Activated CD4-positive, alpha-beta T cell treated with anti-CD3 and anti-CD28 coated beads, Interleukin-2, amount 10 ng/mL, durations not matched to agents 7 days and 5 days (primary cell): Measurements from ENCODE around the gene URB2. TPM values are rescaled to one million over a fixed set of nuclear protein-coding genes. Genes with fewer than 3 reads are reported as not detected.
"Not testable (repeated sequence)": the region's sequence is repeated elsewhere in the genome, so short reads cannot be mapped to it uniquely, and the experiment has no call there.

Experiments
- CTCF ChIA-PET: fragments of 350-600 bp; sonication (Branson Sonifier 250); formaldehyde crosslinking; loops from one replicate; lab custom pipeline; 2021; ENCODE audit warnings: antibody characterized with exemption; lab: Charles Lee
- POLR2A ChIA-PET: fragments of 350-600 bp; sonication (Branson Sonifier 250); formaldehyde crosslinking; loops from one replicate; lab custom pipeline; 2021; ENCODE audit warnings: antibody characterized with exemption; lab: Charles Lee
- DNase-seq: peaks from one replicate; pipeline ENCODE4 v3.0.0-alpha.2; 2020
- H3K27ac Mint-ChIP-seq: one replicate; pipeline ENCODE4 v1.8.0; 2021; ENCODE audit warnings: mild to moderate bottlenecking, moderate library complexity, mixed read lengths
- H3K27me3 Mint-ChIP-seq: one replicate; pipeline ENCODE4 v1.8.0; 2021; ENCODE audit warnings: mixed read lengths
- H3K36me3 Mint-ChIP-seq: one replicate; pipeline ENCODE4 v1.8.0; 2021; ENCODE audit warnings: low read depth, mixed read lengths
- H3K4me1 Mint-ChIP-seq: one replicate; pipeline ENCODE4 v1.8.0; 2021; ENCODE audit warnings: mixed read lengths
- H3K4me3 Mint-ChIP-seq: one replicate; pipeline ENCODE4 v1.8.0; 2021; ENCODE audit warnings: mild to moderate bottlenecking, moderate library complexity, mixed read lengths
- H3K9me3 Mint-ChIP-seq: one replicate; pipeline ENCODE4 v1.8.0; 2021; ENCODE audit warnings: mixed read lengths
- total RNA-seq, 2 experiments: library from RNA; stranded (reverse); gene quantifications; one replicate each; pipeline ENCODE4 v1.2.3, GENCODE V29; 2021

The URB2 gene
- total RNA-seq, 2 experiments from 2014 or later: 15.1 to 15.6 TPM

- H3K4me3 Mint-ChIP-seq: no peak overlapping the region
- CTCF ChIA-PET: interaction anchor here (0.7 kb wide), 1 partner anchor 26 kb away, joined by 3 read pairs; no protein-coding TSS in a partner anchor
- H3K4me1 Mint-ChIP-seq: peaks cover 25% of the 10 kb centered on the region
- no peaks in the 10 kb centered on the region for H3K36me3 Mint-ChIP-seq
- peaks cover 3% of the 10 kb centered on the region for H3K9me3 Mint-ChIP-seq
- POLR2A ChIA-PET: no interaction called here
- DNase-seq: no peak
- no peaks in the 10 kb centered on the region for H3K27me3 Mint-ChIP-seq
- H3K27ac Mint-ChIP-seq: no peak overlapping the region
These were observed 65.3 kb downstream of the URB2 start for GRCh38 chr1:229691362-229691761.

- ChIA-PET POLR2A (no interaction called here), CTCF (no interaction called here)
- Mint-ChIP-seq H3K36me3 (no peaks in the 10 kb centered on the region), H3K27ac (no peak overlapping the region), H3K9me3 (no peaks in the 10 kb centered on the region), H3K4me3 (no peak overlapping the region), H3K4me1 (peaks cover 25% of the 10 kb centered on the region), H3K27me3 (no peaks in the 10 kb centered on the region)
- DNase-seq: no peak
These were observed 67.3 kb downstream of the URB2 start for GRCh38 chr1:229693129-229693900.

- H3K9me3 Mint-ChIP-seq: no peaks in the 10 kb centered on the region
- ChIA-PET POLR2A (no interaction called here), CTCF (no interaction called here)
- H3K4me3 Mint-ChIP-seq: no peak overlapping the region
- peaks cover 25% of the 10 kb centered on the region for H3K4me1 Mint-ChIP-seq
- H3K27me3 Mint-ChIP-seq: no peaks in the 10 kb centered on the region
- H3K36me3 Mint-ChIP-seq: no peaks in the 10 kb centered on the region
- DNase-seq: no peak
- H3K27ac Mint-ChIP-seq: no peak overlapping the region
These were observed 68.1 kb downstream of the URB2 start for GRCh38 chr1:229694053-229694693.

- Mint-ChIP-seq H3K4me1 (peaks cover 19% of the 10 kb centered on the region), H3K27me3 (no peaks in the 10 kb centered on the region), H3K9me3 (no peaks in the 10 kb centered on the region), H3K4me3 (no peak overlapping the region), H3K36me3 (no peaks in the 10 kb centered on the region), H3K27ac (no peak overlapping the region)
- no peak for DNase-seq
- POLR2A ChIA-PET: no interaction called here
- CTCF ChIA-PET: no interaction called here
These were observed 70.3 kb downstream of the URB2 start for GRCh38 chr1:229696385-229696784.

- CTCF ChIA-PET: no interaction called here
- no peak overlapping the region for H3K27ac Mint-ChIP-seq
- POLR2A ChIA-PET: no interaction called here
- no peaks in the 10 kb centered on the region for H3K9me3 Mint-ChIP-seq
- H3K36me3 Mint-ChIP-seq: no peaks in the 10 kb centered on the region
- H3K4me3 Mint-ChIP-seq: no peak overlapping the region
- H3K27me3 Mint-ChIP-seq: no peaks in the 10 kb centered on the region
- H3K4me1 Mint-ChIP-seq: no peaks in the 10 kb centered on the region
- DNase-seq: no peak
These were observed 73.7 kb downstream of the URB2 start for GRCh38 chr1:229699613-229700267.

GRCh38 chr1:229704157-229704556, 78.1 kb downstream of the URB2 start:
- H3K27me3 Mint-ChIP-seq: no peaks in the 10 kb centered on the region
- no peaks in the 10 kb centered on the region for H3K4me1 Mint-ChIP-seq
- no peak for DNase-seq
- H3K27ac Mint-ChIP-seq: no peak overlapping the region
- H3K4me3 Mint-ChIP-seq: no peak overlapping the region
- no peaks in the 10 kb centered on the region for H3K36me3 Mint-ChIP-seq
- ChIA-PET POLR2A (no interaction called here), CTCF (interaction anchor here (0.7 kb wide), 1 partner anchor 32 kb away, joined by 3 read pairs; no protein-coding TSS in a partner anchor)
- H3K9me3 Mint-ChIP-seq: peaks cover 5% of the 10 kb centered on the region

- H3K4me1 Mint-ChIP-seq, H3K36me3 Mint-ChIP-seq, H3K9me3 Mint-ChIP-seq, POLR2A ChIA-PET, CTCF ChIA-PET, H3K4me3 Mint-ChIP-seq, DNase-seq, H3K27ac Mint-ChIP-seq, H3K27me3 Mint-ChIP-seq: not testable (repeated sequence)
These were observed 79.1 kb downstream of the URB2 start for GRCh38 chr1:229705152-229705551.

- H3K4me3 Mint-ChIP-seq, H3K9me3 Mint-ChIP-seq, H3K27me3 Mint-ChIP-seq, POLR2A ChIA-PET, H3K27ac Mint-ChIP-seq, H3K4me1 Mint-ChIP-seq, H3K36me3 Mint-ChIP-seq, CTCF ChIA-PET, DNase-seq: not testable (repeated sequence)
These were observed 81.1 kb downstream of the URB2 start for GRCh38 chr1:229707127-229707526.

- ChIA-PET POLR2A (no interaction called here), CTCF (no interaction called here)
- Mint-ChIP-seq H3K36me3 (no peaks in the 10 kb centered on the region), H3K4me1 (no peaks in the 10 kb centered on the region), H3K4me3 (no peak overlapping the region), H3K27me3 (no peaks in the 10 kb centered on the region), H3K27ac (no peak overlapping the region), H3K9me3 (peaks cover 5% of the 10 kb centered on the region)
- no peak for DNase-seq
These were observed 83.5 kb downstream of the URB2 start for GRCh38 chr1:229709500-229710013.

Other genes starting within 250 kb of the URB2 start
- gene ACTA1, start 192.2 kb upstream of the URB2 start, total RNA-seq: not detected
- gene NUP133, start 117.9 kb upstream of the URB2 start, total RNA-seq: 10 to 100 TPM; 45.2 to 46.0 TPM
- gene ABCB10, start 67.5 kb upstream of the URB2 start, total RNA-seq: 10 to 100 TPM; 23.7 to 28.2 TPM
- 10 to 100 TPM; 25.7 to 25.9 TPM for gene TAF5L, start 125 bp upstream of the URB2 start, total RNA-seq